Left lung (tissue), 10 donors: Measurements from ENCODE around the gene VSNL1. TPM values are rescaled to one million over a fixed set of nuclear protein-coding genes. Genes with fewer than 3 reads are reported as not detected.

Experiments
- ATAC-seq: fragments of 200-7000 bp; cut with Tn5 transposase; one replicate; pipeline ENCODE4 v1.9.1; 2020; ENCODE audit warnings: moderate library complexity
- DNase-seq, 4 donors: peaks; one replicate each; pipeline ENCODE4 v3.0.0-alpha.2; 2013 to 2020
- H3K27ac ChIP-seq, 2 donors: fragments of 200-600 bp; sonication (generic) in 1 of 2; one replicate each; pipeline versions ENCODE4 v1.5.0 to v1.8.0; 2020 to 2021
- H3K27me3 ChIP-seq, 2 donors: fragments of 200-600 bp; sonication (generic) in 1 of 2; one replicate each; pipeline versions ENCODE4 v1.5.0 to v1.8.0; 2020 to 2021
- H3K36me3 ChIP-seq, 2 donors: fragments of 200-600 bp; sonication (generic) in 1 of 2; one replicate each; pipeline versions ENCODE4 v1.5.0 to v1.8.0; 2020 to 2021
- H3K4me1 ChIP-seq, 2 donors: fragments of 200-600 bp; one replicate each; pipeline ENCODE4 v1.8.0; 2021
- H3K4me3 ChIP-seq, 2 donors: fragments of 200-600 bp; sonication (generic) in 1 of 2; one replicate each; pipeline versions ENCODE4 v1.5.0 to v1.8.0; 2020 to 2021; ENCODE audit warnings: mild to moderate bottlenecking in 1 of 2
- H3K9me3 ChIP-seq, 2 donors: fragments of 200-600 bp; sonication (generic) in 1 of 2; one replicate each; pipeline versions ENCODE4 v1.5.0 to v1.8.0; 2020 to 2021
- intact Hi-C, 2 donors: fragments of 100-400 bp; cut with DNase I; formaldehyde crosslinking; loops; one replicate each; pipeline versions ENCODE4 v1.11.2 to v1.14.2; 2022
- polyA plus RNA-seq, 6 donors: library from polyadenylated mRNA; unstranded; fragments of 120-200 nt; gene quantifications; one replicate each; pipeline ENCODE4 v1.2.1, GENCODE V29; 2013; ENCODE audit not compliant: insufficient read length in 6 of 6
- total RNA-seq, 2 donors: library from RNA; stranded (reverse); fragmentation: NEBNext Ultra II Directional; extraction: Animal tissue kit (Norgen Biotek cat#: 25700); gene quantifications; one replicate each; pipeline ENCODE4 v1.2.1, GENCODE V29; 2021
- TF ChIP-seq, protein P1 (sequence below), 2 donors: fragments of 200-600 bp; sonication (generic) in 1 of 2; IDR thresholded peaks; one replicate each; pipeline versions ENCODE4 v1.5.0 to v1.8.0; 2021; ENCODE audit warnings: antibody characterized with exemption in 2 of 2
- donor health status: DM: no; HTN: yes; CAD: no.
- donor health status: DM: no; HTN: no; CAD: no.

The VSNL1 gene
- total and polyA plus RNA-seq, 8 donors: 1.6 to 21.3 (median 16.9) TPM

DNA sequence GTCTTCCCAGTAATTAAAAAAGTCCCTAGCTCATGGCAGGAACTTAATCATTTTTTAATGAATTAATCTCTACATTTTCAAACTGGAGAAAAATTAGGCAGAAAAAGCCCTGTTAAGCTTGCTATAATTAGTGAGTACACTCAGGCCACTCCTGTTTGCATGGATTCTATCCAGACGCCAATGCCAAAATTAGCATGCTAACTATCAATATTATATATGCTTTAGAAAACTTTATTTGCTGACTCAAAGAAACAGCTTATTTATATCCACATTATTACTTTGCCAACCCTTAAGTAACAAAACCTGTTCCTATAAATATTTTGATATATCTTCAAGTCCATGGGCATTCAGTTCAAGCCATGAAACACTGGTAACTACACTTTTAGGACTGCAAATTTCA is 122.2 kb downstream of the VSNL1 start:
- H3K36me3 ChIP-seq: peaks cover 0 to 52% of the 10 kb centered on the region in 2 donors
- ATAC-seq (no peak), DNase-seq (no peak)
- H3K27me3 ChIP-seq: no peaks in the 10 kb centered on the region
- intact Hi-C loops: no loop called here
- TF ChIP-seq, protein P1, sequence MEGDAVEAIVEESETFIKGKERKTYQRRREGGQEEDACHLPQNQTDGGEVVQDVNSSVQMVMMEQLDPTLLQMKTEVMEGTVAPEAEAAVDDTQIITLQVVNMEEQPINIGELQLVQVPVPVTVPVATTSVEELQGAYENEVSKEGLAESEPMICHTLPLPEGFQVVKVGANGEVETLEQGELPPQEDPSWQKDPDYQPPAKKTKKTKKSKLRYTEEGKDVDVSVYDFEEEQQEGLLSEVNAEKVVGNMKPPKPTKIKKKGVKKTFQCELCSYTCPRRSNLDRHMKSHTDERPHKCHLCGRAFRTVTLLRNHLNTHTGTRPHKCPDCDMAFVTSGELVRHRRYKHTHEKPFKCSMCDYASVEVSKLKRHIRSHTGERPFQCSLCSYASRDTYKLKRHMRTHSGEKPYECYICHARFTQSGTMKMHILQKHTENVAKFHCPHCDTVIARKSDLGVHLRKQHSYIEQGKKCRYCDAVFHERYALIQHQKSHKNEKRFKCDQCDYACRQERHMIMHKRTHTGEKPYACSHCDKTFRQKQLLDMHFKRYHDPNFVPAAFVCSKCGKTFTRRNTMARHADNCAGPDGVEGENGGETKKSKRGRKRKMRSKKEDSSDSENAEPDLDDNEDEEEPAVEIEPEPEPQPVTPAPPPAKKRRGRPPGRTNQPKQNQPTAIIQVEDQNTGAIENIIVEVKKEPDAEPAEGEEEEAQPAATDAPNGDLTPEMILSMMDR (IDR thresholded peaks at IDR 0.05): no peak
- no peaks in the 10 kb centered on the region for H3K9me3 ChIP-seq
- H3K4me3 ChIP-seq: no peak overlapping the region
- H3K27ac ChIP-seq: no peak overlapping the region
- no peaks in the 10 kb centered on the region for H3K4me1 ChIP-seq

DNA sequence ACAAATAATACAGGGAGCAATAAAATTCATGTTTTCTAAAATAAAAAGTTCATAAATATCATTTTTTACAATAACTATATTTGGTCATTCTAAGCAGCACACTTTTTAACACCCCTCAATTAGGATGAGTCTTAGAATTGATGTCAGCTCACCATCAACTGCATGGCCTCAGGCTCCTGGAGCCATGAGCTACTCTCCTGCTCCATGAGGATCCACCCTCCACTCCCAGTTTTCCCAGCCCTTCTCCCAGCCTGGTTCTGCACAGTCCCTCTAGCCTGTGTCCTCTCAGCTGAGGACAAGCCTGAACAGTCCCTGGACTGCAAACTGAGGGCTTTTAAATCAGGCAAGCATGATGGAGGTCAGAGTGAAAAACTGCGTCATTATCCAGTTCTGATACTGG is 124.0 kb downstream of the VSNL1 start:
- Histone ChIP-seq H3K27ac (no peak overlapping the region), H3K9me3 (no peaks in the 10 kb centered on the region), H3K4me3 (no peak overlapping the region), H3K36me3 (peaks cover 0 to 70% of the 10 kb centered on the region in 2 donors), H3K27me3 (no peaks in the 10 kb centered on the region), H3K4me1 (no peaks in the 10 kb centered on the region)
- DNase-seq: no peak
- no peak for ATAC-seq
- intact Hi-C loops: no loop called here
- TF ChIP-seq, protein P1 (IDR thresholded peaks at IDR 0.05): no peak

DNA sequence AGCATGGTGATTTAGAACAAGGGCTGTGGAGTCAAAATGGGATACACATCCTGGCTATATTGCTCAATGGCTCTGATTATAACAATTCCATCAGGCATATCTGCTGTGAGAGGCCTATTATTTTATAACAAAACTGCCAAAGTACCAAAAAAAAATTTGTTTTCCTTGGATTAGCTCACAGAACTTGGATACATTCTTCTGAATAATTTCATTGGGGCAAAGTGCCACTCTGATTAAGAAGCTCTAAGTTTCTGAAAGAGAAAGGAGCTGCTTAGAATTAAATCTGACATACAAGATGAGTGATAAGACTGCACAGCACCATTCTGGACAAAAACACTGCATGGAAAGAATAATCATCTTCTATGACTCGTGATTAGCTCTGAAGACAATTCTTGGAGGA is 127.4 kb downstream of the VSNL1 start:
- TF ChIP-seq, protein P1 (IDR thresholded peaks at IDR 0.05): no peak
- no peak for DNase-seq
- no peak for ATAC-seq
- Histone ChIP-seq H3K27me3 (no peaks in the 10 kb centered on the region), H3K4me1 (no peaks in the 10 kb centered on the region), H3K36me3 (peaks cover 0 to 62% of the 10 kb centered on the region in 2 donors), H3K27ac (no peak overlapping the region), H3K4me3 (no peak overlapping the region), H3K9me3 (no peaks in the 10 kb centered on the region)
- intact Hi-C loops: no loop called here

DNA sequence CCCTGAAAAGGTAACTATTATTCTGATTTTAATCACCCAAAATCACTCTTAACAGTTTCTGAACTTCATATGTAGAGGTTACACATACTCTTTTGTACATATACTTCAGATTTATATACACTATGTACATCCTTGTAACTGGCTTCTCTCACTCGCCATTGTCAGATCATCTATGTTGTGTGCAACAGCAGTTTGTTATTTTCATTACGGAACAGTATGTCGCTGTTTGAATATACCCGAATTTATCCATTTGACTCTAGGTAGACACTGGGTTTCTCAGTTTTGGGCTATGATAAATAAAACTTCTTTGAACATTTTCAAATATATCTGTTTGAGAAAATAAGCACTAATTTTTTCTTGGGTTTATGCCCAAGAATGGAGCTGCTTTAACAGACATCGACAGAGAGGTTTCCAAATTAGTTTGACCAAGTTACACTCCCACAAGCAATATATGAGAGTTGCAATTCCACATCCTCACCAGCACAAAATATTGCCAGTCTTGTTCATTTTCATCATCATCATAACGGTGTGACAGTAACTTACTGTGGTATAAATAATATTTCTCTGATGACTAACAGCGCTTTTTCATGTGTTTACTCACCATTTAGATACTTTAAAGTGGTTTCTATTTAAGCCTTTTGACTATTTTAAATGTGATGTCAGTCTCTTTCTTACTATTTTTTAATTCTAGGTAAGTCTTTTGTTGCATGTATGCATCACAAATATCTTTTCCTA is 132.3 kb downstream of the VSNL1 start:
- no peaks in the 10 kb centered on the region for H3K9me3 ChIP-seq
- TF ChIP-seq, protein P1 (IDR thresholded peaks at IDR 0.05): no peak

DNA sequence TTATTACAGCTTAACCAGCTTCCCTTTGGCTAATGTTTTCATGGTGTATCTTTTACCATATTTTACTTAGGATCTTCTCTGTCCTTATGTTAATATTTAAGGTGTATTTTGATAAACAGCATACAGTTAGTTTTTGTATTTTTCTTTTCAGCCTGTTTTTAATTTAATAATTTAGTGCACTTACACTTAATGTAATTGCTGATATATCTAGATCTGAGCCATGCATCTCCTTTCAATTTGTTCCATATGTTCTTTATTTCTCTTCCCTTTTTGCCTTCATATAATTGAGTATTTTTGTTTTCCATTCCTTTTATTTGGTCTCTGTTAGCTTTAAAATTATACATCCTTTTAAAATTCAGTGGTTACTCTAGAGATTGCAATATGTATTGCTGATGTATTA is 134.3 kb downstream of the VSNL1 start:
- TF ChIP-seq, protein P1 (IDR thresholded peaks at IDR 0.05): no peak
- peaks cover 0 to 26% of the 10 kb centered on the region in 2 donors for H3K36me3 ChIP-seq
- intact Hi-C loops: loop anchor here in 1 of 2 donors (10.0 kb wide), 1 partner anchor 900 kb away; no protein-coding TSS in a partner anchor
- H3K27ac ChIP-seq: no peak overlapping the region
- no peaks in the 10 kb centered on the region for H3K27me3 ChIP-seq
- H3K4me1 ChIP-seq: no peaks in the 10 kb centered on the region
- ATAC-seq (no peak), DNase-seq (no peak)
- no peaks in the 10 kb centered on the region for H3K9me3 ChIP-seq
- H3K4me3 ChIP-seq: no peak overlapping the region

More for the DNA sequence above, 132.3 kb downstream of the VSNL1 start:
- H3K27ac ChIP-seq: no peak overlapping the region
- H3K36me3 ChIP-seq: peaks cover 0 to 38% of the 10 kb centered on the region in 2 donors
- DNase-seq (no peak), ATAC-seq (no peak)
- no peaks in the 10 kb centered on the region for H3K27me3 ChIP-seq
- H3K4me3 ChIP-seq: no peak overlapping the region
- no peaks in the 10 kb centered on the region for H3K4me1 ChIP-seq
- intact Hi-C loops: loop anchor here in 1 of 2 donors (10.0 kb wide), 1 partner anchor 898 kb away; no protein-coding TSS in a partner anchor
